NCI-H146 (cell line): Measurements from ENCODE around the gene CDKL4.
"Not testable (repeated sequence)": the region's sequence is repeated elsewhere in the genome, so short reads cannot be mapped to it uniquely, and the experiment has no call there.

Experiments
- DNase-seq: peaks from one replicate; lab custom pipeline; 2025; lab: John Stamatoyannopoulos, UW

Gene CDKL4

GRCh38 chr2:39141334-39142271 is 102.2 kb downstream of the CDKL4 start:
- DNase-seq, result no peak

- DNase-seq, result not testable (repeated sequence)
Observed at GRCh38 chr2:39140948-39141333, 102.8 kb downstream of the CDKL4 start.

GRCh38 chr2:39140322-39140847 is 103.4 kb downstream of the CDKL4 start:
- no peak for DNase-seq

- DNase-seq, result no peak
Observed at GRCh38 chr2:39139511-39140237, 104.1 kb downstream of the CDKL4 start.

- no peak for DNase-seq
Observed at GRCh38 chr2:39138837-39139211, 104.9 kb downstream of the CDKL4 start.

- DNase-seq, result not testable (repeated sequence)
Observed at GRCh38 chr2:39138187-39138836, 105.5 kb downstream of the CDKL4 start.

- DNase-seq, result no peak
Observed at GRCh38 chr2:39136799-39137198, 107.0 kb downstream of the CDKL4 start.

- no peak for DNase-seq
Observed at GRCh38 chr2:39135690-39136259, 108.0 kb downstream of the CDKL4 start.

- DNase-seq, result no peak
Observed at GRCh38 chr2:39133215-39133851, 110.4 kb downstream of the CDKL4 start.

GRCh38 chr2:39128919-39129391 is 114.8 kb downstream of the CDKL4 start:
- no peak for DNase-seq

- no peak for DNase-seq
Observed at GRCh38 chr2:39127973-39128372, 115.8 kb downstream of the CDKL4 start.
